GM19468 (cell line): Measurements from ENCODE around the gene MLANA.

Experiments
- ATAC-seq: cut with Tn5 transposase; IDR thresholded peaks from one replicate; pipeline ENCODE4 v1.9.1; 2021; ENCODE audit warnings: mild to moderate bottlenecking, moderate library complexity, moderate number of reproducible peaks; ENCODE audit not compliant: unreplicated experiment; ENCODE audit errors: extremely low read depth

Gene MLANA

GRCh38 chr9:5951686-5952211 lies 61.1 kb downstream of the MLANA start:
- no peak for ATAC-seq

GRCh38 chr9:5953743-5954707 lies 63.3 kb downstream of the MLANA start:
- ATAC-seq = no peak

- no peak for ATAC-seq
Observed at GRCh38 chr9:5957166-5957565, 66.5 kb downstream of the MLANA start.

GRCh38 chr9:5958273-5958672 lies 67.6 kb downstream of the MLANA start:
- ATAC-seq = no peak
